ENCODE results near the gene STK17B. TPM values are rescaled to one million over a fixed set of nuclear protein-coding genes. Genes with fewer than 3 reads are reported as not detected.

Gene STK17B
- total RNA-seq, 1 experiment from 2014 or later, result 22.1 TPM

- no peak for ATAC-seq
- DNase-seq, result no peak
- no peak overlapping the region for H3K4me3 ChIP-seq (ENCODE audit: low read length)
- H3K27ac ChIP-seq (ENCODE audit: low read length), result no peak overlapping the region
- no peaks in the 10 kb centered on the region for H3K9me3 ChIP-seq (ENCODE audit: low read length)
- intact Hi-C loops (cut with micrococcal nuclease), result no loop called here
- H3K36me3 ChIP-seq (ENCODE audit: low read depth, low read length), result no peaks in the 10 kb centered on the region
- peaks cover under 1% of the 10 kb centered on the region for H3K79me2 ChIP-seq (ENCODE audit: low read length)
- POLR2A ChIA-PET (ENCODE audit: unreplicated experiment), result interaction anchor here (0.7 kb wide), 1 partner anchor 11 kb away, joined by 3 read pairs; no protein-coding TSS in a partner anchor
- CTCF ChIA-PET, result no interaction called here
- no peaks in the 10 kb centered on the region for H3F3A ChIP-seq (ENCODE audit: low read length, unreplicated experiment)
- BruUV-seq (replicated peaks), result no TSS peak
- H3K9me2 ChIP-seq (replicated peaks; ENCODE audit: low read length), result no peaks in the 10 kb centered on the region
- H2AFZ ChIP-seq (ENCODE audit: low read length), result no peak overlapping the region
- H4K20me1 ChIP-seq (ENCODE audit: low read length), result 0 out of 2 replicates have a peak, but pooled peaks cover under 1% of the 10 kb centered on the region
- no peaks in the 10 kb centered on the region for H3K27me3 ChIP-seq (ENCODE audit: low read length)
- TF ChIP-seq CTCF (conservative IDR thresholded peaks at IDR 0.05; ENCODE audit: low read depth, low read length), result no peak
- TF ChIP-seq EZH2phosphoT487 (IDR thresholded peaks at IDR 0.05; ENCODE audit: borderline replicate concordance, low read length), result no peak
- no peak for TF ChIP-seq EZH2 (IDR thresholded peaks at IDR 0.05; ENCODE audit: low read length, unreplicated experiment)
- H3K4me2 ChIP-seq (ENCODE audit: low read length), result no peak overlapping the region
- H3K9ac ChIP-seq (ENCODE audit: low read length), result no peak overlapping the region
- peaks cover 5% of the 10 kb centered on the region for H3K4me1 ChIP-seq (ENCODE audit: insufficient read depth, low read length)
Measured at GRCh38 chr2:196176142-196176738, 4.9 kb upstream of the STK17B start.

- Histone ChIP-seq H3K4me2 (ENCODE audit: low read length) (no peak overlapping the region), H3K27me3 (ENCODE audit: low read length) (no peaks in the 10 kb centered on the region), H3K36me3 (ENCODE audit: low read depth, low read length) (no peaks in the 10 kb centered on the region), H3F3A (ENCODE audit: low read length, unreplicated experiment) (no peaks in the 10 kb centered on the region), H4K20me1 (ENCODE audit: low read length) (peaks cover 19% of the 10 kb centered on the region), H3K27ac (ENCODE audit: low read length) (no peak overlapping the region), H3K4me3 (ENCODE audit: low read length) (no peak overlapping the region), H3K4me1 (ENCODE audit: insufficient read depth, low read length) (peaks cover 5% of the 10 kb centered on the region), H3K9me2 (replicated peaks; ENCODE audit: low read length) (no peaks in the 10 kb centered on the region), H3K79me2 (ENCODE audit: low read length) (peaks cover 19% of the 10 kb centered on the region), H3K9ac (ENCODE audit: low read length) (no peak overlapping the region), H3K9me3 (ENCODE audit: low read length) (no peaks in the 10 kb centered on the region), H2AFZ (ENCODE audit: low read length) (no peak overlapping the region)
- POLR2A ChIA-PET (ENCODE audit: unreplicated experiment), result interaction anchor here (0.6 kb wide), 1 partner anchor 257 kb away, joined by 3 read pairs; no protein-coding TSS in a partner anchor
- no peak for ATAC-seq
- intact Hi-C loops (cut with micrococcal nuclease), result no loop called here
- CTCF ChIA-PET, result no interaction called here
- no peak for TF ChIP-seq EZH2phosphoT487 (IDR thresholded peaks at IDR 0.05; ENCODE audit: borderline replicate concordance, low read length)
- no peak for TF ChIP-seq CTCF (conservative IDR thresholded peaks at IDR 0.05; ENCODE audit: low read depth, low read length)
- TF ChIP-seq EZH2 (IDR thresholded peaks at IDR 0.05; ENCODE audit: low read length, unreplicated experiment), result no peak
- DNase-seq, result no peak
- BruUV-seq (replicated peaks), result no TSS peak
Measured at GRCh38 chr2:196174404-196174803, 3.0 kb upstream of the STK17B start.

GRCh38 chr2:196173505-196173904, 2.1 kb upstream of the STK17B start:
- no peak overlapping the region for H3K9ac ChIP-seq (ENCODE audit: low read length)
- H2AFZ ChIP-seq (ENCODE audit: low read length), result no peak overlapping the region
- no peaks in the 10 kb centered on the region for H3K9me3 ChIP-seq (ENCODE audit: low read length)
- intact Hi-C loops (cut with micrococcal nuclease), result no loop called here
- H3F3A ChIP-seq (ENCODE audit: low read length, unreplicated experiment), result no peaks in the 10 kb centered on the region
- no peak for TF ChIP-seq CTCF (conservative IDR thresholded peaks at IDR 0.05; ENCODE audit: low read depth, low read length)
- TF ChIP-seq EZH2 (IDR thresholded peaks at IDR 0.05; ENCODE audit: low read length, unreplicated experiment), result no peak
- TF ChIP-seq EZH2phosphoT487 (IDR thresholded peaks at IDR 0.05; ENCODE audit: borderline replicate concordance, low read length), result no peak
- no peaks in the 10 kb centered on the region for H3K36me3 ChIP-seq (ENCODE audit: low read depth, low read length)
- no peaks in the 10 kb centered on the region for H3K27me3 ChIP-seq (ENCODE audit: low read length)
- H3K9me2 ChIP-seq (replicated peaks; ENCODE audit: low read length), result no peaks in the 10 kb centered on the region
- ATAC-seq (no peak), DNase-seq (no peak)
- no peak overlapping the region for H3K27ac ChIP-seq (ENCODE audit: low read length)
- H3K4me3 ChIP-seq (ENCODE audit: low read length), result no peak overlapping the region
- BruUV-seq (replicated peaks), result no TSS peak
- POLR2A ChIA-PET (ENCODE audit: unreplicated experiment), result no interaction called here
- peaks cover 8% of the 10 kb centered on the region for H3K4me1 ChIP-seq (ENCODE audit: insufficient read depth, low read length)
- peaks cover 28% of the 10 kb centered on the region for H4K20me1 ChIP-seq (ENCODE audit: low read length)
- H3K4me2 ChIP-seq (ENCODE audit: low read length), result no peak overlapping the region
- peaks cover 28% of the 10 kb centered on the region for H3K79me2 ChIP-seq (ENCODE audit: low read length)
- CTCF ChIA-PET, result no interaction called here
